ENCODE results near the gene PLEKHJ1. TPM values are rescaled to one million over a fixed set of nuclear protein-coding genes. Genes with fewer than 3 reads are reported as not detected.
A peak's percentile ranks its signal among the peaks of the same experiment; 100 is the strongest.

PLEKHJ1 gene
- total and polyA plus RNA-seq, 12 donors: 18.1 to 89.5 (median 71.7) TPM

- peaks cover 7 to 14% of the 10 kb centered on the region in 2 donors for H3K4me1 ChIP-seq (replicated peaks in 1 of 2)
- no peak for TF ChIP-seq POLR2A (IDR thresholded peaks at IDR 0.05)
- no peak for TF ChIP-seq CTCF (IDR thresholded peaks at IDR 0.05)
- no peak overlapping the region for H3K4me3 ChIP-seq
- DNase-seq: no peak
- H3K27ac ChIP-seq: no peak overlapping the region
- peaks cover 0 to 67% of the 10 kb centered on the region in 2 donors for H3K36me3 ChIP-seq (replicated peaks in 1 of 2)
- 88 to 94% (median 93%) methylated on average over 23 to 48 of the region's 48 CpGs for WGBS, 4 donors
- H3K27me3 ChIP-seq: no peaks in the 10 kb centered on the region
- intact Hi-C loops (cut with DNase I): no loop called here
- no peaks in the 10 kb centered on the region for H3K9me3 ChIP-seq (replicated peaks in 1 of 3)
Measured at GRCh38 chr19:2228157-2229030, 7.7 kb downstream of the PLEKHJ1 start.

- intact Hi-C loops (cut with DNase I): no loop called here
- 87 to 92% (median 89%) methylated on average over 48 to 67 of the region's 67 CpGs for WGBS, 4 donors
- Histone ChIP-seq H3K4me1 (replicated peaks in 1 of 2) (peaks cover 7 to 11% of the 10 kb centered on the region in 2 donors), H3K27ac (no peak overlapping the region), H3K36me3 (replicated peaks in 1 of 2) (peaks cover 0 to 67% of the 10 kb centered on the region in 2 donors), H3K4me3 (no peak overlapping the region), H3K9me3 (replicated peaks in 1 of 3) (no peaks in the 10 kb centered on the region), H3K27me3 (no peaks in the 10 kb centered on the region)
- peak in 1 of 7 donors; percentile 28 for DNase-seq
- TF ChIP-seq POLR2A (IDR thresholded peaks at IDR 0.05) (no peak), CTCF (IDR thresholded peaks at IDR 0.05) (no peak)
Measured at GRCh38 chr19:2227415-2228156, 8.5 kb downstream of the PLEKHJ1 start.

GRCh38 chr19:2226840-2227360 lies 9.2 kb downstream of the PLEKHJ1 start:
- H3K4me1 ChIP-seq (replicated peaks in 1 of 2): peaks cover 7 to 13% of the 10 kb centered on the region in 2 donors
- H3K27me3 ChIP-seq: no peaks in the 10 kb centered on the region
- TF ChIP-seq CTCF (IDR thresholded peaks at IDR 0.05) (no peak), POLR2A (IDR thresholded peaks at IDR 0.05) (no peak)
- no peaks in the 10 kb centered on the region for H3K9me3 ChIP-seq (replicated peaks in 1 of 3)
- no peak overlapping the region for H3K27ac ChIP-seq
- intact Hi-C loops (cut with DNase I): no loop called here
- no peak for DNase-seq
- 94 to 98% (median 96%) methylated on average over 29 to 53 of the region's 53 CpGs for WGBS, 4 donors
- H3K4me3 ChIP-seq: no peak overlapping the region
- H3K36me3 ChIP-seq (replicated peaks in 1 of 2): peaks cover 0 to 74% of the 10 kb centered on the region in 2 donors

All from adrenal gland (tissue), 12 donors.